B cell (primary cell): ENCODE results near the gene HSFX2.
"Not testable (repeated sequence)": the region's sequence is repeated elsewhere in the genome, so short reads cannot be mapped to it uniquely, and the experiment has no call there.

Experiments used
- EZH2 ChIP-seq: IDR thresholded peaks from 2 replicates; pipeline ENCODE4 v1.6.1; 2012; ENCODE audit warnings: borderline replicate concordance, low read depth, mild to moderate bottlenecking, moderate library complexity, low read length; ENCODE audit not compliant: insufficient read depth, poor library complexity, severe bottlenecking
- TF ChIP-seq, protein P1 (sequence below): fragments of 200-600 bp; IDR thresholded peaks from one replicate; pipeline ENCODE4 v1.8.0; 2022; ENCODE audit warnings: antibody characterized with exemption, mild to moderate bottlenecking

DNA sequence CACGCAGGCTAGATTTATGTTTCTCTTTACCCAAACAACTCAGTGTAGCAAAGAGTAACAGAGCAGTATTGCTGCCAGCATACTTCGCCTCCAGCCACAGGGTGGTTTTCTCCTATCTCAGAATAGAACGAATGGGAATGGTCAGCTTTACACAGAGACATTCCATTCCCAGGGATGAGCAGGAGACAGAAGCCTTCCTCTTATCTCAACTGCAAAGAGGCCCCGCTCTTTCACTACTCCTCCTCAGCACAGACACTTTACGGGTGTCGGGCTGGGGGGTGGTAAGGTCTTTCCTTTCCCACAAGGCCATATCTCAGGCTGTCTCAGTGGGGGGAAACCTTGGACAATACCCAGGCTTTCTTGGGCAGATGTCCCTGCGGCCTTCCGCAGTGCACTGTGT lies 31.7 kb upstream of the HSFX2 start:
- TF ChIP-seq, protein P1, sequence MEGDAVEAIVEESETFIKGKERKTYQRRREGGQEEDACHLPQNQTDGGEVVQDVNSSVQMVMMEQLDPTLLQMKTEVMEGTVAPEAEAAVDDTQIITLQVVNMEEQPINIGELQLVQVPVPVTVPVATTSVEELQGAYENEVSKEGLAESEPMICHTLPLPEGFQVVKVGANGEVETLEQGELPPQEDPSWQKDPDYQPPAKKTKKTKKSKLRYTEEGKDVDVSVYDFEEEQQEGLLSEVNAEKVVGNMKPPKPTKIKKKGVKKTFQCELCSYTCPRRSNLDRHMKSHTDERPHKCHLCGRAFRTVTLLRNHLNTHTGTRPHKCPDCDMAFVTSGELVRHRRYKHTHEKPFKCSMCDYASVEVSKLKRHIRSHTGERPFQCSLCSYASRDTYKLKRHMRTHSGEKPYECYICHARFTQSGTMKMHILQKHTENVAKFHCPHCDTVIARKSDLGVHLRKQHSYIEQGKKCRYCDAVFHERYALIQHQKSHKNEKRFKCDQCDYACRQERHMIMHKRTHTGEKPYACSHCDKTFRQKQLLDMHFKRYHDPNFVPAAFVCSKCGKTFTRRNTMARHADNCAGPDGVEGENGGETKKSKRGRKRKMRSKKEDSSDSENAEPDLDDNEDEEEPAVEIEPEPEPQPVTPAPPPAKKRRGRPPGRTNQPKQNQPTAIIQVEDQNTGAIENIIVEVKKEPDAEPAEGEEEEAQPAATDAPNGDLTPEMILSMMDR: not testable (repeated sequence)
- not testable (repeated sequence) for TF ChIP-seq EZH2
